ENCODE results near the gene SH2D5. TPM values are rescaled to one million over a fixed set of nuclear protein-coding genes. Genes with fewer than 3 reads are reported as not detected.

Gene SH2D5
- total and polyA plus RNA-seq, 3 experiments from 2014 or later: 0.13 to 0.24 TPM; not detected in 1

DNA sequence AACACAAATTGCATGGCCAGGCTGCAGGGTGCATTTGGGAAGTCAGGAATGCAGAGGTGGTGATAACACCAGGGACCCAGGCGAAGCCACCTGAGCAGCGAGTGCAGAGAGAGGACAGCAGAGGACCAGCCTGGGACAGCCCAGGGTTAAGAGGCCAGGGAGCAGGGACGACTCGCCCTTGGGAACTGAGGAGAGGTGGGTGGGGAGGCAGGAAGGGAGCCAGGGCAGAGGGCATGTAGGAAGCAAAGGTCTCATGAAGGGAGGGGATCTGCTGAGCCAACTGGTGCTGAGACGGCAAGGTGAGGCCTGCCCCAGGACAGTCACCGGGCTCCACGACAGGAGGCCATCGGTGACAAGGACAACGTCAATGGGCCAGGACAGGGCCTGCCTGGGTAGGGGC lies 31.1 kb downstream of the SH2D5 start:
- H3K27ac ChIP-seq (ENCODE audit: low read depth, low read length): no peak overlapping the region
- H3K4me1 ChIP-seq (ENCODE audit: insufficient read depth, low read length): peaks cover 3% of the 10 kb centered on the region
- peak overlapping the region in 2 of 8 donors; percentile 21 to 87 for H3K27ac Mint-ChIP-seq
- no peaks in the 10 kb centered on the region for H3K36me3 ChIP-seq (ENCODE audit: insufficient read depth, low read length)
- H3K36me3 Mint-ChIP-seq: peaks cover 0 to 1% (median 0%) of the 10 kb centered on the region in 3 donors
- CTCF ChIA-PET: interaction anchor here (1.1 kb wide), 1 partner anchor 29 kb away, joined by 3 read pairs; no protein-coding TSS in a partner anchor
- H3K4me3 Mint-ChIP-seq: peak overlapping the region in 1 of 7 donors; percentile 63
- no peak for DNase-seq
- peaks cover under 1 to 5% (median 3%) of the 10 kb centered on the region in 3 donors for H3K4me1 Mint-ChIP-seq
- H3K27me3 Mint-ChIP-seq: no peaks in the 10 kb centered on the region
- H3K9me3 ChIP-seq (ENCODE audit: low read length): no peaks in the 10 kb centered on the region
- H3K27me3 ChIP-seq (ENCODE audit: insufficient read depth, low read length, poor library complexity, severe bottlenecking): no peaks in the 10 kb centered on the region
- H3K9me3 Mint-ChIP-seq: no peaks in the 10 kb centered on the region
- H3K4me3 ChIP-seq (ENCODE audit: low read length): no peak overlapping the region
- POLR2A ChIA-PET: no interaction called here

DNA sequence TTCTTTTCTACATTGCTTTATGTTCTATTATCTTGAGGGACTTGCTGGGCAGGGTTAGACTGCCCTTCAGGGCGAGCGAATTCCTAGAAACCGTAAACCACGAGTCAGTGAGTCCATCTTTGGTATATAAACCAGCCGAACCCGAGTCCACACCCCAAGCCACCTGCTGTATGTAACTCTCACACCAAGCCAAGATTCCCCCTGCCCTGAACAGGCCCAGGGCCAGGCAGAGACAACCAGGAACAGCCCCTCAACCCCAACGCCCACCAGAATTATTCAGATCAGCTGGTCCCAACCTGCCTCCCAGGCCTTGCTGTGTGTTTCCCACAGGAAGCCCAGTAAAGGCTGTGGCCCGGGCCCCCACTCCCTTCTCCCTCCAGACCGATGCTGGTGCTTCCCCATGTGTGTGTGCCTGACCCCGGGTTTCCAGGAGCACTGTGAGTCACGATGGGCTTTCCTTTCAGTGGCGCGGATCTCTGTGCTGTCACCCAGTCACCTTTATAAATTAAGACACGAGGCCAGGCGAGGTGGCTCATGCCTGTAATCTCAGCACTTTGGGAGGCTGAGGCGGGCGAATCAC lies 31.8 kb downstream of the SH2D5 start:
- ChIA-PET CTCF (interaction anchor here (1.5 kb wide), 1 partner anchor 494 kb away, joined by 9 read pairs; no protein-coding TSS in a partner anchor), POLR2A (no interaction called here)
- DNase-seq: no peak
- Histone ChIP-seq H3K4me1 (ENCODE audit: insufficient read depth, low read length) (peaks cover 8% of the 10 kb centered on the region), H3K27me3 (ENCODE audit: insufficient read depth, low read length, poor library complexity, severe bottlenecking) (no peaks in the 10 kb centered on the region), H3K4me3 (ENCODE audit: low read length) (no peak overlapping the region), H3K27ac (ENCODE audit: low read depth, low read length) (no peak overlapping the region), H3K36me3 (ENCODE audit: insufficient read depth, low read length) (no peaks in the 10 kb centered on the region), H3K9me3 (ENCODE audit: low read length) (no peaks in the 10 kb centered on the region)
- Mint-ChIP-seq H3K4me3 (no peak overlapping the region), H3K27ac (no peak overlapping the region), H3K36me3 (peaks cover 0 to 1% (median 0%) of the 10 kb centered on the region in 3 donors), H3K4me1 (peaks cover 6 to 10% (median 8%) of the 10 kb centered on the region in 3 donors), H3K27me3 (peaks cover 0 to 2% of the 10 kb centered on the region in 2 donors), H3K9me3 (no peaks in the 10 kb centered on the region)

DNA sequence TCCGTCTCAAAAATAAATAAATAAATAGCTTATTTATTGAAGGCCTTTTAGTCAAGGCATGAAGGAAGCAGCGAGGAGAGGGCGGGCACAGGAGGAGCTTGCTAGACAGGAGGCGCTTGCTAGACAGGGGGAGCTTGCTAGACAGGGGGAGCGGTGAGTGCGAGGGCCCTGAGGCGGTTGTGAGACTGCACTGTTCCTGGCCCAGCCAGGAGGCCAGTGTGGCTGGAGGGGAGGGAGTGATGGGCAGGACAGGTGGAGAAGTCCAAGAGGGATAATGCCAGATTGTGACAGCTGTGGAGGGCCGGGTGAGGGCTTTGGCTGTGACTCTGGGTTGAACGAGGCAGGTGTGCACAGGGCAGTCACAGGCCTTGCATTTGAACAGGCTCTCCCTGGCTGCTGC lies 32.9 kb downstream of the SH2D5 start:
- DNase-seq: no peak
- peaks cover 0 to 1% (median 0%) of the 10 kb centered on the region in 3 donors for H3K36me3 Mint-ChIP-seq
- no peak overlapping the region for H3K27ac ChIP-seq (ENCODE audit: low read depth, low read length)
- peaks cover 8% of the 10 kb centered on the region for H3K4me1 ChIP-seq (ENCODE audit: insufficient read depth, low read length)
- CTCF ChIA-PET: interaction anchor here (1.0 to 1.5 kb wide), 2 partner anchors 12 to 495 kb away, joined by 3 to 9 read pairs; no protein-coding TSS in a partner anchor
- peaks cover 6 to 10% (median 8%) of the 10 kb centered on the region in 3 donors for H3K4me1 Mint-ChIP-seq
- no peaks in the 10 kb centered on the region for H3K36me3 ChIP-seq (ENCODE audit: insufficient read depth, low read length)
- POLR2A ChIA-PET: no interaction called here
- H3K9me3 ChIP-seq (ENCODE audit: low read length): no peaks in the 10 kb centered on the region
- H3K27ac Mint-ChIP-seq: no peak overlapping the region
- no peak overlapping the region for H3K4me3 Mint-ChIP-seq
- no peak overlapping the region for H3K4me3 ChIP-seq (ENCODE audit: low read length)
- no peaks in the 10 kb centered on the region for H3K27me3 ChIP-seq (ENCODE audit: insufficient read depth, low read length, poor library complexity, severe bottlenecking)
- peaks cover 0 to 2% of the 10 kb centered on the region in 2 donors for H3K27me3 Mint-ChIP-seq
- no peaks in the 10 kb centered on the region for H3K9me3 Mint-ChIP-seq

- Mint-ChIP-seq H3K9me3 (no peaks in the 10 kb centered on the region), H3K4me1 (peaks cover 6 to 10% (median 8%) of the 10 kb centered on the region in 3 donors), H3K36me3 (peaks cover 0 to 1% (median 0%) of the 10 kb centered on the region in 3 donors), H3K27ac (no peak overlapping the region), H3K27me3 (peaks cover 0 to 2% of the 10 kb centered on the region in 2 donors), H3K4me3 (peak overlapping the region in 3 of 7 donors; percentile 11 to 33 (median 26))
- H3K9me3 ChIP-seq (ENCODE audit: low read length): no peaks in the 10 kb centered on the region
- no peak overlapping the region for H3K4me3 ChIP-seq (ENCODE audit: low read length)
- POLR2A ChIA-PET: no interaction called here
- H3K36me3 ChIP-seq (ENCODE audit: insufficient read depth, low read length): no peaks in the 10 kb centered on the region
- DNase-seq: no peak
- H3K27ac ChIP-seq (ENCODE audit: low read depth, low read length): no peak overlapping the region
- H3K4me1 ChIP-seq (ENCODE audit: insufficient read depth, low read length): peaks cover 8% of the 10 kb centered on the region
- CTCF ChIA-PET: interaction anchor here (1.0 to 6.1 kb wide), 4 partner anchors 13 to 497 kb away, joined by 3 to 84 read pairs (median 12); partner anchors contain the start of gene SH2D5
- no peaks in the 10 kb centered on the region for H3K27me3 ChIP-seq (ENCODE audit: insufficient read depth, low read length, poor library complexity, severe bottlenecking)
Measured at GRCh38 chr1:20698195-20698910, 34.1 kb downstream of the SH2D5 start.

- no peak overlapping the region for H3K27ac Mint-ChIP-seq
- ChIA-PET CTCF (interaction anchor here (1.0 to 6.1 kb wide), 16 partner anchors 10 to 506 kb away, joined by 3 to 84 read pairs (median 6); partner anchors contain the start of genes DDOST, KIF17 and SH2D5), POLR2A (no interaction called here)
- H3K27me3 Mint-ChIP-seq: peaks cover 0 to 2% of the 10 kb centered on the region in 2 donors
- no peaks in the 10 kb centered on the region for H3K9me3 Mint-ChIP-seq
- no peak overlapping the region for H3K27ac ChIP-seq (ENCODE audit: low read depth, low read length)
- H3K36me3 ChIP-seq (ENCODE audit: insufficient read depth, low read length): no peaks in the 10 kb centered on the region
- peaks cover 6 to 10% (median 8%) of the 10 kb centered on the region in 3 donors for H3K4me1 Mint-ChIP-seq
- DNase-seq: no peak
- no peak overlapping the region for H3K4me3 ChIP-seq (ENCODE audit: low read length)
- H3K36me3 Mint-ChIP-seq: peaks cover 0 to 1% (median 0%) of the 10 kb centered on the region in 3 donors
- H3K9me3 ChIP-seq (ENCODE audit: low read length): no peaks in the 10 kb centered on the region
- H3K4me1 ChIP-seq (ENCODE audit: insufficient read depth, low read length): peaks cover 8% of the 10 kb centered on the region
- H3K4me3 Mint-ChIP-seq: peak overlapping the region in 2 of 7 donors; percentile 11 to 33
- H3K27me3 ChIP-seq (ENCODE audit: insufficient read depth, low read length, poor library complexity, severe bottlenecking): no peaks in the 10 kb centered on the region
Measured at GRCh38 chr1:20697563-20697962, 34.9 kb downstream of the SH2D5 start.

DNA sequence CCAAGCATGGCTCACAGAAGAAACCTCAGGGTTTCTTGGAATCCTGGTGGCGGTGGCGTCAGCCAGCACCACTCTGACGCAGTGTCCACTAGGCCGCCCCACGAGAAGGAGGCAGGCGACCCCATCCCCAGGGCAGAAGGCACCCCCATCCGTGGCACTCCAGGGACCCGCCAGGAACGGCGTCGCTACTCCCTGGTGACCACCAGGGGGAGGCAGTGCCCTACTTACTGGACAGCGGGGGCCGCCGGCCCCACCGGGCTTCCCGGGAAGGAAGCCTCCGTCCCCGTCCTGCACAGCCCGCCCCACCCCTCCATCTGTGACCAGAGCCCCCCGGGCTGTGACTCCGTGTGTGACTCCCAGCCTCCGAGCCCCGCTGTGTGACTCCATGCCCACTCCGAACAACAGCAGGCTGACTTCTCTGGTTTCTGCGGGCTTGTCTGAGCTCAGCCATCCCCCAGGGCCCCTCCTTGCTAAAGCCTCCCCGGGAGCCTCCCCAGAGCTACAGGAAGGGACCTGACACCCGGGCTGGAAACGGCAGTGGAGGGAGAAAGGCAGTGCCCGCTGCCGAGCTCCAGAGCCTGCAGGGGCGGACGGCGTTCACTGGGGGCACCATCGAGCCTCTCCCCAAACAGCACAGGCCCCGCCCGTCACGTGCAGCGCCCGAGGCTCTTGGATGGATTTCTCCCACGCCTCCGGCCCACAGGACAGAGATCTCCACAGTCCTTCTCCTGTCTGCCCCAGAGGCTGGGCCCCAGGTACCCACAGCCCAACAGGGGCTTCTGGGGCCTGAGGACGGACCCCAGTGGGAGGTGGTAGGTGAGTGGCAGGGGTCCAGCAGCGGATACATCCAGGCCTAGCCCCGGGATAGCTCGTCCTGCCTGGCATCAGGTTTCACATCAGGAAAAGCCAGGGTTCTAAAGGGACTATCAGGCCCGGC lies 35.8 kb downstream of the SH2D5 start:
- ChIA-PET POLR2A (no interaction called here), CTCF (interaction anchor here (0.6 to 6.1 kb wide), 35 partner anchors 8 to 506 kb away, joined by 3 to 84 read pairs (median 4); partner anchors contain the start of genes DDOST, HP1BP3, KIF17 and SH2D5)
- no peaks in the 10 kb centered on the region for H3K27me3 ChIP-seq (ENCODE audit: insufficient read depth, low read length, poor library complexity, severe bottlenecking)
- H3K36me3 ChIP-seq (ENCODE audit: insufficient read depth, low read length): no peaks in the 10 kb centered on the region
- DNase-seq: peak; percentile 58 to 77 (median 64)
- peaks cover 8% of the 10 kb centered on the region for H3K4me1 ChIP-seq (ENCODE audit: insufficient read depth, low read length)
- Mint-ChIP-seq H3K27me3 (peaks cover 0 to 2% of the 10 kb centered on the region in 2 donors), H3K9me3 (no peaks in the 10 kb centered on the region), H3K4me1 (peaks cover 6 to 10% (median 8%) of the 10 kb centered on the region in 3 donors), H3K4me3 (peak overlapping the region; percentile 87 to 96 (median 88)), H3K27ac (peak overlapping the region in 4 of 8 donors; percentile 42 to 84 (median 74)), H3K36me3 (peaks cover 0 to 4% (median 0%) of the 10 kb centered on the region in 3 donors)
- peak overlapping the region; percentile 65 for H3K27ac ChIP-seq (ENCODE audit: low read depth, low read length)
- H3K9me3 ChIP-seq (ENCODE audit: low read length): no peaks in the 10 kb centered on the region
- peak overlapping the region; percentile 93 for H3K4me3 ChIP-seq (ENCODE audit: low read length)

GRCh38 chr1:20695515-20695914 lies 37.0 kb downstream of the SH2D5 start:
- Mint-ChIP-seq H3K4me3 (peak overlapping the region in 4 of 7 donors; percentile 15 to 91 (median 49)), H3K27ac (peak overlapping the region in 2 of 8 donors; percentile 59 to 74), H3K36me3 (peaks cover 0 to 3% (median 0%) of the 10 kb centered on the region in 3 donors), H3K4me1 (peaks cover 6 to 10% (median 8%) of the 10 kb centered on the region in 3 donors), H3K9me3 (no peaks in the 10 kb centered on the region), H3K27me3 (peaks cover 0 to 2% of the 10 kb centered on the region in 2 donors)
- CTCF ChIA-PET: interaction anchor here (1.4 to 6.1 kb wide), 6 partner anchors 12 to 500 kb away, joined by 3 to 84 read pairs (median 8); partner anchors contain the start of gene KIF17
- Histone ChIP-seq H3K4me3 (ENCODE audit: low read length) (no peak overlapping the region), H3K36me3 (ENCODE audit: insufficient read depth, low read length) (no peaks in the 10 kb centered on the region), H3K9me3 (ENCODE audit: low read length) (no peaks in the 10 kb centered on the region), H3K27ac (ENCODE audit: low read depth, low read length) (no peak overlapping the region), H3K27me3 (ENCODE audit: insufficient read depth, low read length, poor library complexity, severe bottlenecking) (no peaks in the 10 kb centered on the region), H3K4me1 (ENCODE audit: insufficient read depth, low read length) (peaks cover 8% of the 10 kb centered on the region)
- POLR2A ChIA-PET: no interaction called here
- DNase-seq: no peak

Data from CD8-positive, alpha-beta memory T cell (primary cell).